IMR-90 (cell line): ENCODE data around the gene CDC42EP2. TPM values are rescaled to one million over a fixed set of nuclear protein-coding genes. Genes with fewer than 3 reads are reported as not detected.

Experiments used
- ATAC-seq: fragments of 200-7000 bp; cut with Tn5 transposase; 2 replicates; pipeline ENCODE4 v1.9.1; 2020; ENCODE audit warnings: low read depth, mild to moderate bottlenecking, moderate library complexity
- Bru-seq: library from RNA; stranded (reverse); fragments of 400-500 nt; gene quantifications from one replicate; lab custom pipeline; 2021; lab: Mats Ljungman, UMichigan
- BruChase-seq, 2 experiments: library from RNA; stranded (reverse); fragments of 400-500 nt; gene quantifications; one replicate each; lab custom pipeline; 2021; lab: Mats Ljungman, UMichigan
- BruUV-seq: library from RNA; stranded (reverse); fragments of 400-500 nt; replicated peaks from 2 replicates; lab custom pipeline; 2021; lab: Mats Ljungman, UMichigan
- CTCF ChIA-PET: fragments of 300-600 bp; formaldehyde crosslinking; extraction: SDS; loops from one replicate; lab custom pipeline; 2021; ENCODE audit warnings: antibody characterized with exemption; lab: Yijun Ruan, JAX
- POLR2A ChIA-PET: fragments of 300-600 bp; sonication (Branson Sonifier 250); formaldehyde crosslinking; loops from one replicate; lab custom pipeline; 2022; ENCODE audit warnings: antibody characterized with exemption; ENCODE audit not compliant: unreplicated experiment; lab: Charles Lee
- DNase-seq: peaks from one replicate; pipeline ENCODE4 v3.0.0; 2013
- H2AFZ ChIP-seq: replicated peaks from 2 replicates; pipeline ENCODE3; 2013; ENCODE audit warnings: low read length, mild to moderate bottlenecking; ENCODE audit not compliant: poor library complexity
- H2AK5ac ChIP-seq: 2 replicates; pipeline ENCODE4 v1.6.1; 2013; ENCODE audit warnings: low read depth, low read length, inconsistent platforms
- H2AK9ac ChIP-seq: replicated peaks from 2 replicates; pipeline ENCODE3; 2013; ENCODE audit warnings: mild to moderate bottlenecking, low read depth, low read length, moderate library complexity; ENCODE audit not compliant: poor library complexity
- H2BK120ac ChIP-seq: 2 replicates; pipeline ENCODE4 v1.6.1; 2013; ENCODE audit warnings: low read depth, low read length, inconsistent platforms
- H2BK15ac ChIP-seq: 3 replicates; pipeline ENCODE4 v1.6.1; 2013; ENCODE audit warnings: low read depth, low read length, inconsistent platforms
- H2BK20ac ChIP-seq: 2 replicates; pipeline ENCODE4 v1.6.1; 2013; ENCODE audit warnings: low read depth, mild to moderate bottlenecking, inconsistent platforms, low read length, moderate library complexity
- H2BK5ac ChIP-seq: 2 replicates; pipeline ENCODE4 v1.6.1; 2013; ENCODE audit warnings: mild to moderate bottlenecking, low read depth, low read length, inconsistent platforms; ENCODE audit not compliant: poor library complexity, severe bottlenecking
- H3K14ac ChIP-seq: replicated peaks from 2 replicates; pipeline ENCODE4 v1.6.1; 2013; ENCODE audit warnings: low read depth, low read length, inconsistent platforms
- H3K18ac ChIP-seq: 2 replicates; pipeline ENCODE4 v1.6.1; 2013; ENCODE audit warnings: low read depth, low read length, control low read depth
- H3K23ac ChIP-seq: 2 replicates; pipeline ENCODE4 v1.6.1; 2013; ENCODE audit warnings: low read depth, low read length, inconsistent platforms
- H3K27ac ChIP-seq: 2 replicates; pipeline ENCODE4 v1.5.1; 2013; ENCODE audit warnings: mild to moderate bottlenecking, control low read depth, low read length; ENCODE audit not compliant: insufficient read depth
- H3K27me3 ChIP-seq: 2 replicates; pipeline ENCODE4 v1.6.1; 2013; ENCODE audit warnings: low read length; ENCODE audit not compliant: control insufficient read depth, insufficient read depth
- H3K36me3 ChIP-seq: 2 replicates; pipeline ENCODE4 v1.6.1; 2013; ENCODE audit warnings: low read length, mixed read lengths; ENCODE audit not compliant: control insufficient read depth, insufficient read depth
- H3K4ac ChIP-seq: 2 replicates; pipeline ENCODE4 v1.6.1; 2013; ENCODE audit warnings: low read depth, low read length, inconsistent platforms
- H3K4me1 ChIP-seq: 2 replicates; pipeline ENCODE4 v1.6.1; 2013; ENCODE audit warnings: low read length, mixed read lengths; ENCODE audit not compliant: control insufficient read depth, insufficient read depth
- H3K4me2 ChIP-seq: 2 replicates; pipeline ENCODE4 v1.6.1; 2013; ENCODE audit warnings: low read depth, mild to moderate bottlenecking, control low read depth, low read length, moderate library complexity
- H3K4me3 ChIP-seq: 2 replicates; pipeline ENCODE4 v1.5.1; 2013; ENCODE audit warnings: low read depth, mild to moderate bottlenecking, control low read depth, low read length, moderate library complexity; ENCODE audit not compliant: insufficient read depth
- H3K56ac ChIP-seq: 2 replicates; pipeline ENCODE4 v1.6.1; 2013; ENCODE audit warnings: low read length, inconsistent platforms; ENCODE audit not compliant: insufficient read depth; ENCODE audit errors: extremely low read depth
- H3K79me1 ChIP-seq, 2 experiments: 2 replicates each; pipeline ENCODE4 v1.6.1; 2013; ENCODE audit warnings: low read length in 2 of 2, inconsistent platforms in 1 of 2, low read depth in 1 of 2
- H3K9ac ChIP-seq: 2 replicates; pipeline ENCODE4 v1.6.1; 2013; ENCODE audit warnings: low read depth, low read length, control low read depth
- H3K9me1 ChIP-seq: 2 replicates; pipeline ENCODE4 v1.6.1; 2013; ENCODE audit warnings: low read length, inconsistent platforms; ENCODE audit not compliant: insufficient read depth
- H3K9me3 ChIP-seq: 2 replicates; pipeline ENCODE4 v1.6.1; 2013; ENCODE audit warnings: low read length; ENCODE audit not compliant: control insufficient read depth, insufficient read depth
- H4K20me1 ChIP-seq: 2 replicates; pipeline ENCODE4 v1.6.1; 2013; ENCODE audit warnings: low read length, inconsistent platforms; ENCODE audit not compliant: insufficient read depth
- H4K5ac ChIP-seq: 2 replicates; pipeline ENCODE4 v1.6.1; 2013; ENCODE audit warnings: mild to moderate bottlenecking, low read depth, low read length, control low read depth
- H4K8ac ChIP-seq, 2 experiments: 2 replicates each; pipeline ENCODE4 v1.6.1; 2013; ENCODE audit warnings: low read depth in 2 of 2, low read length in 2 of 2, control low read depth in 1 of 2, inconsistent platforms in 1 of 2
- H4K91ac ChIP-seq: 2 replicates; pipeline ENCODE4 v1.6.1; 2013; ENCODE audit warnings: low read depth, low read length, inconsistent platforms; ENCODE audit not compliant: insufficient read depth
- CEBPB ChIP-seq: IDR thresholded peaks from 2 replicates; pipeline ENCODE4 v1.6.1; 2012; ENCODE audit warnings: low read depth, low read length, improper control_type of control experiment
- MAZ ChIP-seq: IDR thresholded peaks from 2 replicates; pipeline ENCODE4 v1.6.1; 2012; ENCODE audit warnings: low read depth, mild to moderate bottlenecking, low read length, improper control_type of control experiment, moderate library complexity, borderline replicate concordance
- MXI1 ChIP-seq: IDR thresholded peaks from 2 replicates; pipeline ENCODE4 v1.6.1; 2012; ENCODE audit warnings: low read depth, mild to moderate bottlenecking, low read length, moderate library complexity, borderline replicate concordance
- POLR2A ChIP-seq: IDR thresholded peaks from 2 replicates; pipeline ENCODE4 v1.6.1; 2012; ENCODE audit warnings: mild to moderate bottlenecking, low read depth, low read length
- WGBS, 2 experiments: methylation state at CpG; one replicate each; pipeline versions ENCODE4 v1.1.5 to v1.1.7; 2013; ENCODE audit warnings: missing lambda C conversion rate in 2 of 2; ENCODE audit not compliant: insufficient read length in 1 of 2; ENCODE audit errors: extremely low coverage in 2 of 2; 5-methylcytosine and 5-hydroxymethylcytosine counted together
- dilution Hi-C: fragments of 300-500 bp; cut with HindIII; formaldehyde crosslinking; loops from one replicate; pipeline ENCODE4 v1.14.3; 2018; ENCODE audit warnings: low sequenced_read_pairs; ENCODE audit not compliant: unreplicated experiment
- in situ Hi-C: fragments of 300-500 bp; cut with MboI; formaldehyde crosslinking; loops from 3 replicates; pipeline ENCODE4 v1.14.3; 2019; ENCODE audit warnings: low sequenced_read_pairs, inconsistent platforms, mixed read lengths
- intact Hi-C: fragments of 100-400 bp; cut with micrococcal nuclease; formaldehyde crosslinking; loops from 2 replicates; pipeline ENCODE4 v1.10.0; 2022
- long read RNA-seq: library from polyadenylated mRNA; unstranded; transcript quantifications from one replicate; pipeline ENCODE4 v2.0.0, GENCODE V29; 2021; ENCODE audit not compliant: unreplicated experiment
- polyA plus RNA-seq, 3 experiments: library from polyadenylated mRNA; depleted of rRNA; stranded (reverse); fragments of >200 nt; gene quantifications; 2 replicates each; pipeline ENCODE4 v1.2.3, GENCODE V29; 2012; ENCODE audit warnings: low replicate concordance in 1 of 3
- total RNA-seq: library from RNA; depleted of rRNA; stranded (reverse); fragments of >200 nt; gene quantifications from 2 replicates; pipeline ENCODE4 v1.2.3, GENCODE V29; 2012; rRNA removed

The CDC42EP2 gene
- 5.2 and 5.3 TPM in 2 replicates for total RNA-seq
- 27.5 and 31.3 TPM in 2 replicates for polyA plus RNA-seq (2012; rRNA removed)
- polyA plus RNA-seq (2012; cell fraction: cytosol; rRNA removed) = 21.0 and 67.9 TPM in 2 replicates
- polyA plus RNA-seq (2012; cell fraction: nucleus; rRNA removed; ENCODE audit: low replicate concordance) = 50.4 and 79.5 TPM in 2 replicates
- percentile 92 among the genes with signal in this experiment for Bru-seq, nascent RNA
- percentile 76 among the genes with signal in this experiment for BruChase-seq, experiment 1, labeled RNA remaining after a 6-hour chase
- percentile 79 among the genes with signal in this experiment for BruChase-seq, experiment 2, labeled RNA remaining after a 2-hour chase
- long read RNA-seq, transcript CDC42EP2-201 (2 exons, 2,023 nt) = major isoform, 20 of 71 reads
- long read RNA-seq, partial matches to known transcripts = 48 of 71 reads
- long read RNA-seq, other reads (novel, unspliced or antisense) = 3 of 71 reads

GRCh38 chr11:65314501-65315203 lies at the start of gene CDC42EP2:
Gene CDC42EP2 (plus strand): TSS chr11:65314866. CDS start chr11:65320899, 6,033 bp downstream.
- Histone ChIP-seq H3K4me1 (peaks cover 27% of the 10 kb centered on the region), H2AK9ac (peak within 1 kb of the TSS; percentile 96), H2AK5ac (peak within 1 kb of the TSS; percentile 82), H3K56ac (peak within 1 kb of the TSS; percentile 68), H3K79me1 (peaks cover 5 to 61% of the 10 kb centered on the region in 2 experiments; a peak in 2 of 4 replicates), H2AFZ (peak within 1 kb of the TSS; percentile 90), H3K14ac (peak within 1 kb of the TSS; percentile 77), H3K36me3 (peaks cover 2% of the 10 kb centered on the region; the same call in 1 of the 2 replicates), H3K4me3 (peak within 1 kb of the TSS; percentile 96), H2BK5ac (peak within 1 kb of the TSS; percentile 67), H2BK15ac (peak within 1 kb of the TSS; percentile 45; the same call in 1 of the 3 replicates), H4K20me1 (peaks cover 41% of the 10 kb centered on the region), H3K27me3 (no peaks in the 10 kb centered on the region), H2BK20ac (no peak within 1 kb of the TSS; the same call in 1 of the 2 replicates), H3K27ac (peak within 1 kb of the TSS; percentile 91), H3K9me1 (peaks cover 8% of the 10 kb centered on the region), H3K23ac (peak within 1 kb of the TSS; percentile 63; the same call in 1 of the 2 replicates), H3K4me2 (peak within 1 kb of the TSS; percentile 97), H4K91ac (peak within 1 kb of the TSS; percentile 47; the same call in 1 of the 2 replicates), H3K9me3 (no peaks in the 10 kb centered on the region), H3K9ac (peak within 1 kb of the TSS; percentile 90), H3K18ac (peak within 1 kb of the TSS; percentile 55; the same call in 1 of the 2 replicates), H4K8ac (peak within 1 kb of the TSS; percentile 47 to 59; a peak in 2 of 4 replicates), H3K4ac (peak within 1 kb of the TSS; percentile 79), H2BK120ac (peak within 1 kb of the TSS; percentile 29), H4K5ac (peak within 1 kb of the TSS; percentile 28; the same call in 1 of the 2 replicates)
- CTCF ChIA-PET = interaction anchor here (0.6 to 4.5 kb wide), 16 partner anchors 9 to 89 kb away, joined by 3 to 66 read pairs (median 6); partner anchors contain the start of gene DPF2
- DNase-seq (peak; percentile 80), ATAC-seq (peak; percentile 89)
- dilution Hi-C loops (no loop called here), intact Hi-C loops (loop anchor here (1.0 kb wide), 1 partner anchor 39 kb away; no protein-coding TSS in a partner anchor), in situ Hi-C loops (loop anchor here (5.0 kb wide), 1 partner anchor 37 kb away; no protein-coding TSS in a partner anchor)
- TF ChIP-seq POLR2A (peak; percentile 95), CEBPB (no peak), MAZ (0 out of 2 replicates have a peak, but pooled peaks have one; percentile 7), MXI1 (peak; percentile 22; the same call in 1 of the 2 replicates)
- no TSS peak for BruUV-seq
- POLR2A ChIA-PET = interaction anchor here (1.0 kb wide), 1 partner anchor 22 kb away, joined by 4 read pairs; no protein-coding TSS in a partner anchor
- 0% methylated on average over 29 of the region's 74 CpGs; no CpG with 5 or more reads in 1 of the 2 experiments for WGBS, 2 experiments
